Activated T-helper 1 cell treated with anti-CD3 and anti-CD28 coated beads, Interleukin-2, amount 50 U/mL, for 16 hours (primary cell): ENCODE results near the gene FSCN2.

Experiments
- DNase-seq, 2 donors: peaks; one replicate each; pipeline ENCODE4 v3.0.0-alpha.2; 2020; ENCODE audit warnings: low read depth in 1 of 2, low spot score in 1 of 2

The FSCN2 gene, protein sequence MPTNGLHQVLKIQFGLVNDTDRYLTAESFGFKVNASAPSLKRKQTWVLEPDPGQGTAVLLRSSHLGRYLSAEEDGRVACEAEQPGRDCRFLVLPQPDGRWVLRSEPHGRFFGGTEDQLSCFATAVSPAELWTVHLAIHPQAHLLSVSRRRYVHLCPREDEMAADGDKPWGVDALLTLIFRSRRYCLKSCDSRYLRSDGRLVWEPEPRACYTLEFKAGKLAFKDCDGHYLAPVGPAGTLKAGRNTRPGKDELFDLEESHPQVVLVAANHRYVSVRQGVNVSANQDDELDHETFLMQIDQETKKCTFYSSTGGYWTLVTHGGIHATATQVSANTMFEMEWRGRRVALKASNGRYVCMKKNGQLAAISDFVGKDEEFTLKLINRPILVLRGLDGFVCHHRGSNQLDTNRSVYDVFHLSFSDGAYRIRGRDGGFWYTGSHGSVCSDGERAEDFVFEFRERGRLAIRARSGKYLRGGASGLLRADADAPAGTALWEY

DNA sequence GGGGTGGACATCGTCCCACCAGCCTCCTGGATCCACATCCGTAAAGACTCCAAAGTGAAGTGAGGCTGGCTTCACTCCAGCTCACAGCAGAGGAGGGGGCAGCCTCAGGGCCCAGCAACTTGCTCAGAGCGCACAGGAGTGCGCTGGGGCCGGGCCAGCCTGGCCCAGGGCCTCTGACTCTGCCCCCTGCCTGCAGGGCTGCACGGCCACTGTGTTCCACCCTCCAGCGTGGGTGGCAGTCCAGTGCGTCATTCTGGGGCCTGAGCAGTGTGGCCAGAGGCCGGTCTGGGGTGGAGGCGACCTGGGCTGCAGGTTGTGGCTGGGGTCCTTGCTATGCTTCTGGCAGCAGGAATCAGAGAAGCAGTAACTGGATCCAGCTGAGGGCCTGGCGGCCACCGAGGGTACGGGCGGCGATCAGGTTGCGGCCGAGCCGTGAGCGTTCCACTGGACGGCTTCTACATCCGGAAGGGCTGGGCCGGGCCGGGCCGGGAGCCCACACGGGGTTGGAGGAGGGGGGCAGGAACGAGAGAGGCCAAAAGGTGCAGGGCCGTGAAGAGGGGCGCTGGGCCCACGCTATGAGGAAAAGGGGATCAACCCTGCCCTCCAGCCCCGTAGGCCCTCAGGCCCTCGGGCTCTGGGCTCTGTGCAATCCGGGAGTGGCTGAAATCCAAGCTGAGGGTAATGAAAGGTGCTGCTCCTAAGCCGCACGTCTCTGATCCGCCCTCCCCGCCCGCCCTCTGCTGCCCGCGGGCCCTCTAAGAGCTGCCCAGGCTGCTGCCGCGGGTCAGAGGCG, at the start of gene FSCN2:
FSCN2 (plus strand) TSS at position 787 of the 793 bp plus-strand sequence. CDS start 155 bp downstream, outside the sequence.
- DNase-seq = no peak

DNA sequence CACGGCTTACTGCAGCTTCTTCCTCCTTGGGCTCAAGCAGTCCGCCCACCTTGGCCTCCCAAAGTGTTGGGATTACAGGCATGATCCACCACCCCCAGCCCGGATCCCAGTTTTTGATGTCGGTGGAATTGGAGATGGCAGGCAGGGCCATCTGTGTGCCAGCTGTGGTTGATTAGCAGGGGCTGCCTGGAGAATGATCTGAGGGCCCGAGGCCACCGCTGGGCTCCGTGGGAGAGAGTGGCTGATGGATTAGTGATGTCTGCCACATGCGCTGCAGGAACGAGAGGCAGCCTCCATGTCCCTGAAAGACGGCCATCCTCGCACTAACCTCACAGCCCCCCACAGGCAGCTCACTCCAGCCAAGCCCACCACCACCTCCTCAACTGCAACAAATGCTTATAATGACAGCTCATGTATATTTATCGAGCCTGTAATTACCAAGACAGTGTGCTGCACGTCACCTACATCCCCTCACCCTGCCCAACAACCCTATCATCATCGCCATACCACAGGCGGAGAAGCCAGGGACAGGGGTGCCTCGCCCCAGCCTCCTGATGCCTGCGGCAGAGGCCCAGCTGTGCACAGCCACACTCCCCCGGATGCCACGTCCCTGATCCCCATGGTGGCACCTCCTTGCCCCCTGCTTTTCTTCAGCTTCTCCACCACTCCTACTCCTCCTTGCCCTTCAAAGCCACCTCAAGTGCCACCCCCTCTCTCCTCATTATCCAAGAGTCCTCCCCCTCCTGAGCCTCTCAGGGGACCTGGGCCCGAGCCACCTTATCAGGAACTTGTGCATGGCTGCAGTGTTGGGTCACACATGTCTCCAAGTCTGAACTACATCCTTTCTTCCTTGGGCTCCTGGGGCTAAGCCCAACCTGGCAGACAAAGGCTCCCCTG, 48.8 kb upstream of the FSCN2 start:
- no peak for DNase-seq

GRCh38 chr17:81480140-81481072, 47.8 kb upstream of the FSCN2 start:
- DNase-seq = no peak

DNA sequence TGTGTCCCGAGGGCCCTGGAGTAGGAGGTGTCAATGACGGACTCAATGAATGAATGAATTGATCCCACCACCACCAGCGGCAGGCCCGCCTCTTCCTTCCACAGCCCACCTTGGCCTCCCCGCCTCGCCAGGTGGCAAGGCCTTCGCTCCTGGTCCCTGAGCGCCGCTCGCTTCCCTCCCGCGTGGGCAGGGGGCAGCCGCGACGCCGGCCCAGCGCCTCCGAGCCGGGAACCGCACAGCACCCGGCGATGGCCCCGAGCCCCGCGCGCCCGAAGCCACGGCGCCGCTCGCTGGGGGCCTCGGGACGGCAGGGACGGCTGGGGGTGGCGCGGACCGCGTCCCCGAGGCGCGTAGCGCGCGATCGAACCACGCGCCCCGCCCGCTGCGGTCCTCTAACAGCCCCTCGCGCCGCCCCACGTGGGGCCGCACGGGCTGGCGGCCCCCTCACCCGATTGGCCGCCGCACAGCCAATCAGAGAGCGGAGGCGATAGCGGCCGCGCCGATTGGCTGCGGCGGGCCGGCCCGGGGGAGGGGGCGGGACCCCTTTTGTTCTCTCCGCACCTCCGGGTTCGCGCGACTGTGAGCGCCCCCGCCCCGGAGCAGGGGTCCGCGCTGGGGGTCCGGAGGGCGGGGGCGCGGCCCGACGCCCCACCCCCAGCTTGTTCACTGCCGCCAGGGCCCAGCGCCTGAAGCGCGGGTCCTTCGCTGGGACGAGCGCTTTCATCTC, 46.9 kb upstream of the FSCN2 start:
- peak in 1 of 2 donors; percentile 34 for DNase-seq

- DNase-seq = no peak
Measured at GRCh38 chr17:81481815-81482505, 46.2 kb upstream of the FSCN2 start.

DNA sequence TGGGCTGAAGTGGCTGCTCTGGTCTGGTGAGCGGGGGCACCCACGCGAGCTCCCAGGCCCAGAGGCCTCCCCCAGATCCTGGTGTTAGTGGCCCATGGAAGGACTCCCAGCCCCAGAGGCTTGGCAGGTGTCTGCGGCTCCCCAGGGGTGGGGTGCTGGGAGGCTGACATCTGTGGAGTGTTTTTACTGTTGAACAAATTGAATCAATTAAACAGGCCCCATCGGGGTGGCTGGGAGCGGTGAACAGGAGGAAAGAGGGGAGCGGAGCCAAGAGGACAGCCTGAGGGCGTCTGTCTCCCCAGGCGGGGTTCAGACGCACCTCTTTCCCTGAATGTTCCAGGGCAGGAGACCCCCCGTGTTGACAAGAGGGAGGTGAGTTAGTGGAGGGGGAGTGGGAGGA, 45.5 kb upstream of the FSCN2 start:
- no peak for DNase-seq

GRCh38 chr17:81483085-81483861, 44.9 kb upstream of the FSCN2 start:
- DNase-seq = no peak

- no peak for DNase-seq
Measured at GRCh38 chr17:81483862-81484194, 44.3 kb upstream of the FSCN2 start.

- peak; percentile 76 to 84 for DNase-seq
Measured at GRCh38 chr17:81484195-81484979, 43.8 kb upstream of the FSCN2 start.

DNA sequence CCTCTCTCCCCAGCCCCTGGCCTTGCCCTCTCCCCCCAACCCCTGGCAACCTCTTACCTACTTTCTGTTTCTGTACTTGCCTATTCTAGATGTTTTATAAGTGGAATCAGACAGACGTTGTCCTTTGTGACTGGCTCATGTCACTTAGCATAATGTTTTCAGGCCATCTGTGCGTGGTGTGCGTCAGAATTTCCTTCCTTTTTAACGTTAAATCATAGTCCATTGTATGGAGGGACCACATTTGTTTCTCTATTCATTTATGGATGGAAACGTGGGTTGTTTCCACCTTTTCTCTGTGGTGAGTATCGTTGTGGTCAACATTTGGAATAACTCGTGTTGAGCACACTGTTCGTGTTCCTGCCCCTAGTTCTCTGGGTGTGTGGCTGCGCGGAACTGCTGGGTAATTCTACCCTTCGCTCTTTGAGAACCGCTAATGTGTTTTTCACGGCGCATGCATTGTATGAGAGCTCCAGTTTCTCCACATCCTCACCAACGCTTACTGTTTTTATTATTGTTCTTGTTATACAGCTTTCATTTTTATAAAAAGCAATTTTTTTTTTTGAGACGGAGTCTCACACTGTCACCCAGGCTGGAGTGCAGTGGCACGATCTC, 41.9 kb upstream of the FSCN2 start:
- no peak for DNase-seq

- DNase-seq = no peak
Measured at GRCh38 chr17:81487089-81487486, 41.1 kb upstream of the FSCN2 start.

- peak; percentile 52 to 70 for DNase-seq
Measured at GRCh38 chr17:81487487-81488275, 40.5 kb upstream of the FSCN2 start.

GRCh38 chr17:81488276-81488860, 39.8 kb upstream of the FSCN2 start:
- DNase-seq = no peak

DNA sequence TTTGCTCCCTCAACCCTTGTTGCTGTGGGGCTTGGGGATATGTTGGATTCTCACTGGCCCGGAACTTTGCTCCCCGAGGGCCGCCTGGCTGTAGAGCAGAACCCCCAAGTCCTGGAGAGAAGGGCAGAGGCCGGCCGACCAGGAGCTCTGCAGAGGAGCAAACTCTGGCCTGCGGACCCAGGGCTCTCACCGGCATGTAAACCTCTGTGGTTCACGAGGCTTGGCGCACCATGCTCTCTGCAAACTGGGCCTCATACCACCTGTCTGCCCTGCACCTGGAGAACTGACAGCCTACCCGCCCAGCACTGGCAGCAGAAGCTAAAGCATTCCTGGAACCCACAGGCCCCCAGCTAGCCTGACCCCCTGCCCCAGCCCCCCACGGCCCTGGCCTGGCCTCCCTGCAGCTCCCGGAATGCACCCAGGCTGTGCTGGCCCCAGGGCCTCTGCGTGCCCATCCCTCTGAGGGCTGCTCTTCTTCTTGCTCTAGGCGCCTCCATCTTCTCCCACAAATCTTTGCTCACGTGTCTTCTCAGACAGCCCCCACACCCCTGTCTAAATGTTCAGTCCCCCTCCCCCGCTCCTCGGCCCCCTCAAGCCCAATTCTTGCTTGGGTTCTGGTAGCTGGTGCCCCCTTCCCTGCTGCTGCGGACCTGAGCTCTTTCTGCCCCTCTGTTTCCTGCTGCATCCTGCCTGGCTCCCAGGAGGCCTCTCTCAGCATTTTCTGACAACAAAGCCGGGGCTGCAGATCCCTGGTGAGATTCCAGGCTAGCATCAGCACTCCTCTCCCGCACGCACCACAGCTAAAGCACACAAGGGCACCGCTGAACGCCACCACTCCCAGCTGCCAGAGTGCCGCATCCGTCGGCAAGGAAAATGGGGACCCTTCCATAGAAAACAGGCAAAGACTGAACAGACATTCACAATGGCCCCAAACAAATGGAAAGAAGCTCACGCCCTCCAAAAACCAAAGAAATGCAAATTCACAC, 38.9 kb upstream of the FSCN2 start:
- DNase-seq = no peak
